SK-N-SH treated with all-trans-retinoic acid at 6 μM for 48 hours (cell line): ENCODE data around the gene RADX.
"Not testable (repeated sequence)": the region's sequence is repeated elsewhere in the genome, so short reads cannot be mapped to it uniquely, and the experiment has no call there.

Source experiments
- ATAC-seq: fragments of 200-7000 bp; cut with Tn5 transposase; 3 replicates; pipeline ENCODE4 v1.9.1; 2020; ENCODE audit warnings: mild to moderate bottlenecking, moderate library complexity
- ARNTL ChIP-seq: fragments of 450-650 bp; formaldehyde crosslinking; IDR thresholded peaks from 2 replicates; pipeline ENCODE4 v1.5.0; 2020; ENCODE audit warnings: low read depth, mild to moderate bottlenecking, moderate library complexity, borderline replicate concordance
- BACH2 ChIP-seq: fragments of 250-450 bp; sonication (Bioruptor Pico); IDR thresholded peaks from 2 replicates; pipeline ENCODE4 v1.9.0; 2021; ENCODE audit warnings: mild to moderate bottlenecking, borderline replicate concordance
- CREB5 ChIP-seq: fragments of 250-450 bp; sonication (Bioruptor Pico); IDR thresholded peaks from 2 replicates; pipeline ENCODE4 v1.5.1; 2020; ENCODE audit warnings: low read depth, mild to moderate bottlenecking, moderate library complexity
- CSDC2 ChIP-seq: fragments of 250-450 bp; sonication (Bioruptor Pico); IDR thresholded peaks from 2 replicates; pipeline ENCODE4 v1.5.0; 2020; ENCODE audit warnings: mild to moderate bottlenecking, moderate library complexity
- CSRNP3 ChIP-seq: fragments of 250-450 bp; sonication (Bioruptor Pico); IDR thresholded peaks from 2 replicates; pipeline ENCODE4 v1.5.1; 2021; ENCODE audit warnings: mild to moderate bottlenecking, moderate library complexity
- ESRRG ChIP-seq: fragments of 250-450 bp; sonication (Bioruptor Pico); IDR thresholded peaks from 2 replicates; pipeline ENCODE4 v1.6.1; 2021; ENCODE audit warnings: mild to moderate bottlenecking
- GLIS3 ChIP-seq: fragments of 250-450 bp; sonication (Bioruptor Pico); IDR thresholded peaks from 2 replicates; pipeline ENCODE4 v1.5.0; 2020; ENCODE audit warnings: mild to moderate bottlenecking, moderate library complexity
- ISL1 ChIP-seq: fragments of 250-450 bp; sonication (Bioruptor Pico); IDR thresholded peaks from 2 replicates; pipeline ENCODE4 v2.1.2; 2022; ENCODE audit warnings: mild to moderate bottlenecking, moderate library complexity
- OSR1 ChIP-seq: fragments of 250-450 bp; sonication (Bioruptor Pico); IDR thresholded peaks from 2 replicates; pipeline ENCODE4 v1.8.0; 2022; ENCODE audit warnings: moderate library complexity, mild to moderate bottlenecking, inconsistent platforms
- PPARA ChIP-seq: fragments of 250-450 bp; sonication (Bioruptor Pico); IDR thresholded peaks from 2 replicates; pipeline ENCODE4 v1.5.0; 2020; ENCODE audit warnings: mild to moderate bottlenecking, borderline replicate concordance
- RARB ChIP-seq: fragments of 250-450 bp; sonication (Bioruptor Pico); IDR thresholded peaks from 2 replicates; pipeline ENCODE4 v1.8.0; 2021; ENCODE audit warnings: mild to moderate bottlenecking, moderate library complexity
- SNAI2 ChIP-seq: fragments of 250-450 bp; sonication (Bioruptor Pico); IDR thresholded peaks from 2 replicates; pipeline ENCODE4 v1.5.0; 2020; ENCODE audit warnings: mild to moderate bottlenecking, moderate library complexity
- TCF4 ChIP-seq: fragments of 250-450 bp; sonication (Bioruptor Pico); IDR thresholded peaks from 2 replicates; pipeline ENCODE4 v1.8.0; 2021; ENCODE audit warnings: mild to moderate bottlenecking, moderate library complexity, borderline replicate concordance
- TOX ChIP-seq: fragments of 250-450 bp; sonication (Bioruptor Pico); IDR thresholded peaks from 2 replicates; pipeline ENCODE4 v1.8.0; 2021; ENCODE audit warnings: mild to moderate bottlenecking, moderate library complexity, borderline replicate concordance
- TSHZ2 ChIP-seq: fragments of 250-450 bp; sonication (Bioruptor Pico); IDR thresholded peaks from 2 replicates; pipeline ENCODE4 v1.5.0; 2020; ENCODE audit warnings: mild to moderate bottlenecking, moderate library complexity
- ZC3H10 ChIP-seq: fragments of 250-450 bp; sonication (Bioruptor Pico); IDR thresholded peaks from 2 replicates; pipeline ENCODE4 v1.5.1; 2021; ENCODE audit warnings: mild to moderate bottlenecking, moderate library complexity
- ZFP3 ChIP-seq: fragments of 250-450 bp; sonication (Bioruptor Pico); IDR thresholded peaks from 2 replicates; pipeline ENCODE4 v1.5.0; 2020; ENCODE audit warnings: mild to moderate bottlenecking, moderate library complexity
- ZFP30 ChIP-seq: fragments of 450-650 bp; formaldehyde crosslinking; IDR thresholded peaks from 2 replicates; pipeline ENCODE4 v1.5.0; 2022; ENCODE audit warnings: mild to moderate bottlenecking, moderate library complexity
- ZNF565 ChIP-seq: fragments of 450-650 bp; formaldehyde crosslinking; conservative IDR thresholded peaks from 2 replicates; pipeline ENCODE4 v1.5.0; 2020; ENCODE audit warnings: low read depth, mild to moderate bottlenecking, moderate library complexity
- ZNF70 ChIP-seq: fragments of 450-650 bp; formaldehyde crosslinking; IDR thresholded peaks from 2 replicates; pipeline ENCODE4 v1.5.0; 2020; ENCODE audit warnings: mild to moderate bottlenecking, moderate library complexity
- ZNF8 ChIP-seq: fragments of 450-650 bp; formaldehyde crosslinking; IDR thresholded peaks from 2 replicates; pipeline ENCODE4 v1.5.0; 2020; ENCODE audit warnings: mild to moderate bottlenecking, moderate library complexity
- TF ChIP-seq, protein P1 (sequence below): fragments of 250-450 bp; sonication (Bioruptor Pico); IDR thresholded peaks from 2 replicates; pipeline ENCODE4 v1.8.0; 2020; ENCODE audit warnings: mild to moderate bottlenecking, moderate library complexity, borderline replicate concordance
- TF ChIP-seq, protein P2 (sequence below): fragments of 250-450 bp; sonication (Bioruptor Pico); IDR thresholded peaks from 2 replicates; pipeline ENCODE4 v1.8.0; 2021; ENCODE audit warnings: low read depth, mild to moderate bottlenecking, moderate library complexity, borderline replicate concordance

Gene RADX

DNA sequence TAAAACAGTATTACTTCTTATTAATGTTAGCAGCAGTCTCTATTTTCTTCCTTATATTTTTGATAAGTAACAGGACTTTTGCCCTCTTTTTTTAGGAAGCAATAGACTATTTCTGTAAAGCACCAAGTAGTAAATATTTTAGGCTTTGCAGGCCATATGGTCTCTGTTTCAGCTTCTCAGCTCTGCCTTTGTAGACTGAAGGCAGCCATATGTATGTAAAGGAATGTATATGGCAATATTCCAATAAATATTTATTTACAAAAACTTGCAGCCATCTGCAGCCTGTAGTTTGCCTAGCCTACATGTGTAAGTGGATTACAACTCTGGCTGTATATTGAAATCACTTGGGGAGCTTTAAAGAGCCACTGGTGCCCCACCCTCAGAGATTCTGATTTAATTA, 15.0 kb downstream of the RADX start:
- ATAC-seq, result no peak
- TF ChIP-seq SNAI2, result no peak
- TF ChIP-seq, all 23 proteins: peak for 0

GRCh38 chrX:106631615-106632014, 19.8 kb downstream of the RADX start:
- TF ChIP-seq ZFP3 (CRISPR knock-in tag), result no peak
- TF ChIP-seq, all 23 proteins: peak for 0
- ATAC-seq, result no peak

DNA sequence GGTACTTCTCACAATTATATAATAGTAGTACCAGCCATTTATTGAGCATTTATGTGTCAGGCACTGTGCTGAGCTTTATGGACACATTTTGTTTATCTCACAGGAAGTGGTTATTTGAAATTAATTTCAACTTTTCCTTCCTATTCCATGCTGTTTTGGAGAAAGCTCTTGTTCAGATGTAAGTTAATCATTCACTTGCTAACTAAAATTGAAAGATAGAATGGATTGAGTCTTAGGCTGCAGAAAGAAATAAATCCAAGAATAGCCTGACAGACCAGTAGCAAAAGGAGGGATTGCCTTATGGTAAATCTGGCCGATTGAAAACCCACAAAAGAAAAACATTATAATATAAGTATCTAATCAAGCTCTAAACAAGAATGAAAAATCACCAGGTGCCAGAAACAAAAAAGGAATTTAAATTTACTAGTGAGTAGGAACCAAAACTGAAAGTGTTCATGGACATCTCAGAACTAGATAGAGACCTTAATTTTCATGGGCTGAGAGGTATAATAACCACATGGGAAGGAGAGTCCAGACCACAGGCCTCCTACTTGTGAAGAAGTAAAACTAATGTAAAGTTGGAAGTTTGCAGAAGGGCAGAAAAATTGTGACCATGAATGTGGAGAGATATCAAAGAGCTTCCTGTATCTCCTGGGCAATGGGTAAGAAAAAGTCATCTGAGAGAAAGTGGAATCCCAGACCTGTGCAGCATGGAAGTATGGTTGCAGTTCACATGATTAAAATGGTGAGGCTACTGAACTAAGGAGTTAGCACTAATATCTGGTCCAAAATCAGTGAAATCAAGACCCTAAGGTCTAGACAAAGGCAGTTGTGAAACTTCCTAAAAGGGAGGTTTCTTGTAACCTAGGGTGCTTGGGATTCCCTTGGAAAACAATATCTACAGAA, 38.0 kb downstream of the RADX start:
- no peak for ATAC-seq
- TF ChIP-seq ISL1 (CRISPR knock-in tag) (no peak), TCF4 (no peak), ARNTL (CRISPR knock-in tag) (no peak), ZC3H10 (CRISPR knock-in tag) (no peak), CSDC2 (no peak), RARB (CRISPR knock-in tag) (no peak), TSHZ2 (CRISPR knock-in tag) (no peak), CREB5 (CRISPR knock-in tag) (no peak), BACH2 (CRISPR knock-in tag) (no peak), CSRNP3 (CRISPR knock-in tag) (no peak), GLIS3 (CRISPR knock-in tag) (no peak), TOX (CRISPR knock-in tag) (no peak), ZNF70 (CRISPR knock-in tag) (no peak), PPARA (no peak), ZNF8 (CRISPR knock-in tag) (no peak), ZNF565 (CRISPR knock-in tag) (no peak), ESRRG (CRISPR knock-in tag) (no peak), ZFP30 (no peak)
- TF ChIP-seq, protein P1, sequence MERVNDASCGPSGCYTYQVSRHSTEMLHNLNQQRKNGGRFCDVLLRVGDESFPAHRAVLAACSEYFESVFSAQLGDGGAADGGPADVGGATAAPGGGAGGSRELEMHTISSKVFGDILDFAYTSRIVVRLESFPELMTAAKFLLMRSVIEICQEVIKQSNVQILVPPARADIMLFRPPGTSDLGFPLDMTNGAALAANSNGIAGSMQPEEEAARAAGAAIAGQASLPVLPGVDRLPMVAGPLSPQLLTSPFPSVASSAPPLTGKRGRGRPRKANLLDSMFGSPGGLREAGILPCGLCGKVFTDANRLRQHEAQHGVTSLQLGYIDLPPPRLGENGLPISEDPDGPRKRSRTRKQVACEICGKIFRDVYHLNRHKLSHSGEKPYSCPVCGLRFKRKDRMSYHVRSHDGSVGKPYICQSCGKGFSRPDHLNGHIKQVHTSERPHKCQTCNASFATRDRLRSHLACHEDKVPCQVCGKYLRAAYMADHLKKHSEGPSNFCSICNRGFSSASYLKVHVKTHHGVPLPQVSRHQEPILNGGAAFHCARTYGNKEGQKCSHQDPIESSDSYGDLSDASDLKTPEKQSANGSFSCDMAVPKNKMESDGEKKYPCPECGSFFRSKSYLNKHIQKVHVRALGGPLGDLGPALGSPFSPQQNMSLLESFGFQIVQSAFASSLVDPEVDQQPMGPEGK (CRISPR knock-in tag), result no peak

GRCh38 chrX:106653625-106654024, 41.8 kb downstream of the RADX start:
- not testable (repeated sequence) for ATAC-seq

GRCh38 chrX:106670631-106671030, 58.9 kb downstream of the RADX start:
- TF ChIP-seq SNAI2 (no peak), RARB (CRISPR knock-in tag) (no peak), ZNF8 (CRISPR knock-in tag) (no peak), ESRRG (CRISPR knock-in tag) (no peak), CSDC2 (no peak), OSR1 (no peak), ZFP3 (CRISPR knock-in tag) (no peak), ZFP30 (no peak), ZC3H10 (CRISPR knock-in tag) (no peak), ZNF565 (CRISPR knock-in tag) (no peak)
- TF ChIP-seq, protein P2, sequence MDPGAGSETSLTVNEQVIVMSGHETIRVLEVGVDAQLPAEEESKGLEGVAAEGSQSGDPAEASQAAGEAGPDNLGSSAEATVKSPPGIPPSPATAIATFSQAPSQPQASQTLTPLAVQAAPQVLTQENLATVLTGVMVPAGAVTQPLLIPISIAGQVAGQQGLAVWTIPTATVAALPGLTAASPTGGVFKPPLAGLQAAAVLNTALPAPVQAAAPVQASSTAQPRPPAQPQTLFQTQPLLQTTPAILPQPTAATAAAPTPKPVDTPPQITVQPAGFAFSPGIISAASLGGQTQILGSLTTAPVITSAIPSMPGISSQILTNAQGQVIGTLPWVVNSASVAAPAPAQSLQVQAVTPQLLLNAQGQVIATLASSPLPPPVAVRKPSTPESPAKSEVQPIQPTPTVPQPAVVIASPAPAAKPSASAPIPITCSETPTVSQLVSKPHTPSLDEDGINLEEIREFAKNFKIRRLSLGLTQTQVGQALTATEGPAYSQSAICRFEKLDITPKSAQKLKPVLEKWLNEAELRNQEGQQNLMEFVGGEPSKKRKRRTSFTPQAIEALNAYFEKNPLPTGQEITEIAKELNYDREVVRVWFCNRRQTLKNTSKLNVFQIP, result no peak
- TF ChIP-seq, protein P1 (CRISPR knock-in tag), result no peak
- ATAC-seq, result no peak
